ENCODE measurements around the gene MAGEB17.

DNA sequence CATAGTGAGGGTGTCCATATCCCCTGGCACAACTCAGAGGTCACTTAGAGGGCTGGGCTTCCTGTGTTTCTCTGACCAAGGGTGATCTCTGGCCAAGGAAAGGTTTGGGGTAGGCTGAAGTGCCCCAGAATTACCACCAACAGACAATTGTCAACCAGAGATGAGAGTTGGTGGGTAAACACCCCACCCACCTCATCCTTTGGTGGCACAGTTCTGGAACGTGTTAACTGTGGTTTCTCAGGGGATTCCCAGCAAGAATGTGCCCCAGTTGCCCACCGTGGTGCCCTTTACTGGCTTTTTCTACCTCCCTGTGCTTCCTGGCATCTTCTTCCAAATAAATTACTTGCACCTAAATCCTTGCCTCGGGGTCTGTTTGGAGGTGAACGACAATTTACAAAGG is 26.8 kb upstream of the MAGEB17 start:
- TF ChIP-seq POLR2A (IDR thresholded peaks at IDR 0.05), result no peak
- TF ChIP-seq, protein P1, sequence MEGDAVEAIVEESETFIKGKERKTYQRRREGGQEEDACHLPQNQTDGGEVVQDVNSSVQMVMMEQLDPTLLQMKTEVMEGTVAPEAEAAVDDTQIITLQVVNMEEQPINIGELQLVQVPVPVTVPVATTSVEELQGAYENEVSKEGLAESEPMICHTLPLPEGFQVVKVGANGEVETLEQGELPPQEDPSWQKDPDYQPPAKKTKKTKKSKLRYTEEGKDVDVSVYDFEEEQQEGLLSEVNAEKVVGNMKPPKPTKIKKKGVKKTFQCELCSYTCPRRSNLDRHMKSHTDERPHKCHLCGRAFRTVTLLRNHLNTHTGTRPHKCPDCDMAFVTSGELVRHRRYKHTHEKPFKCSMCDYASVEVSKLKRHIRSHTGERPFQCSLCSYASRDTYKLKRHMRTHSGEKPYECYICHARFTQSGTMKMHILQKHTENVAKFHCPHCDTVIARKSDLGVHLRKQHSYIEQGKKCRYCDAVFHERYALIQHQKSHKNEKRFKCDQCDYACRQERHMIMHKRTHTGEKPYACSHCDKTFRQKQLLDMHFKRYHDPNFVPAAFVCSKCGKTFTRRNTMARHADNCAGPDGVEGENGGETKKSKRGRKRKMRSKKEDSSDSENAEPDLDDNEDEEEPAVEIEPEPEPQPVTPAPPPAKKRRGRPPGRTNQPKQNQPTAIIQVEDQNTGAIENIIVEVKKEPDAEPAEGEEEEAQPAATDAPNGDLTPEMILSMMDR (IDR thresholded peaks at IDR 0.05), result no peak

Data from testis (tissue), 2 donors.